Measurements from ENCODE around the gene GIPC1. TPM values are rescaled to one million over a fixed set of nuclear protein-coding genes. Genes with fewer than 3 reads are reported as not detected.

Gene GIPC1
- total and polyA plus RNA-seq, 12 donors, result 41.6 to 84.1 (median 46.6) TPM

DNA sequence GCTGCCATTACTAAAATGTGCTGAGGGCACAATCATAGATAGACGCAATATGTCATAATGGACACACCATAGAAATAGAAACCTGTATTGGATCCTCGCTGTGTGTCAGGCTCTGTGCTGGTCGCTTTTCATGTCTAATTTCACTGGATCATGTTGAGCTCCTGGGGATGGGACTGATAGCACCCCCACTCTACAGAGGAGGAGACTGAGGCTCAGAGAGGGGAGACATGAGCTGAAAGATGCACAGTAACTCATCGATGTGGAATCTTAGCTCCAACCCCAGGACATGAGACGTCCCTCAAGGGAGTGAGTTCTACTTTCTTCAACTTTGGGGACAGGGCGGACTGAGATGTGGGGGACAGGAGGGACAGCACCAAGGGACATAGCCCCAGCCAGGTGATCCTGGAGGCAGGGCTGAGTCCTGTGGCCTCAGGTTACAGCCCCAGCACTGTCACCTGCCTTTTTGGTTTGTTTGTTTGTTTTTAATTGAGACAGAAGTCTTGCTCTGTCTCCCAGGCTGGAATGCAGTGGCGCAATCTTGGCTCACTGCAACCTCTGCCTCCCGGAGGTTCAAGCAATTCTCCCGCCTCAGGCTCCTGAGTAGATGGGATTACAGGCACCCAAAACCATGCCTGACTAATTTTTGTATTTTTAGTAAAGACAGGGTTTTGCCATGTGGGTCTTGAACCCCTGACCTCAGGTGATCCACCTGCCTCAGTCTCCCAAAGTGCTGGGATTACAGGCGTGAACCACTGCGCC, 6.6 kb upstream of the GIPC1 start:
- H3K36me3 ChIP-seq, result no peaks in the 10 kb centered on the region
- peaks cover 0 to 13% (median 2%) of the 10 kb centered on the region in 9 donors for H3K4me1 ChIP-seq
- DNase-seq, result no peak
- H3K27me3 ChIP-seq, result peaks cover 0 to 4% (median 0%) of the 10 kb centered on the region in 7 donors
- no peak overlapping the region for H3K4me3 ChIP-seq
- H3K9me3 ChIP-seq, result no peaks in the 10 kb centered on the region
- TF ChIP-seq, protein P1, sequence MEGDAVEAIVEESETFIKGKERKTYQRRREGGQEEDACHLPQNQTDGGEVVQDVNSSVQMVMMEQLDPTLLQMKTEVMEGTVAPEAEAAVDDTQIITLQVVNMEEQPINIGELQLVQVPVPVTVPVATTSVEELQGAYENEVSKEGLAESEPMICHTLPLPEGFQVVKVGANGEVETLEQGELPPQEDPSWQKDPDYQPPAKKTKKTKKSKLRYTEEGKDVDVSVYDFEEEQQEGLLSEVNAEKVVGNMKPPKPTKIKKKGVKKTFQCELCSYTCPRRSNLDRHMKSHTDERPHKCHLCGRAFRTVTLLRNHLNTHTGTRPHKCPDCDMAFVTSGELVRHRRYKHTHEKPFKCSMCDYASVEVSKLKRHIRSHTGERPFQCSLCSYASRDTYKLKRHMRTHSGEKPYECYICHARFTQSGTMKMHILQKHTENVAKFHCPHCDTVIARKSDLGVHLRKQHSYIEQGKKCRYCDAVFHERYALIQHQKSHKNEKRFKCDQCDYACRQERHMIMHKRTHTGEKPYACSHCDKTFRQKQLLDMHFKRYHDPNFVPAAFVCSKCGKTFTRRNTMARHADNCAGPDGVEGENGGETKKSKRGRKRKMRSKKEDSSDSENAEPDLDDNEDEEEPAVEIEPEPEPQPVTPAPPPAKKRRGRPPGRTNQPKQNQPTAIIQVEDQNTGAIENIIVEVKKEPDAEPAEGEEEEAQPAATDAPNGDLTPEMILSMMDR (IDR thresholded peaks at IDR 0.05), result no peak
- ATAC-seq, result no peak
- H3K27ac ChIP-seq, result no peak overlapping the region
- intact Hi-C loops (cut with DNase I), result no loop called here
- WGBS, 2 donors, result 81 to 82% methylated on average over 11 of the region's 11 CpGs

DNA sequence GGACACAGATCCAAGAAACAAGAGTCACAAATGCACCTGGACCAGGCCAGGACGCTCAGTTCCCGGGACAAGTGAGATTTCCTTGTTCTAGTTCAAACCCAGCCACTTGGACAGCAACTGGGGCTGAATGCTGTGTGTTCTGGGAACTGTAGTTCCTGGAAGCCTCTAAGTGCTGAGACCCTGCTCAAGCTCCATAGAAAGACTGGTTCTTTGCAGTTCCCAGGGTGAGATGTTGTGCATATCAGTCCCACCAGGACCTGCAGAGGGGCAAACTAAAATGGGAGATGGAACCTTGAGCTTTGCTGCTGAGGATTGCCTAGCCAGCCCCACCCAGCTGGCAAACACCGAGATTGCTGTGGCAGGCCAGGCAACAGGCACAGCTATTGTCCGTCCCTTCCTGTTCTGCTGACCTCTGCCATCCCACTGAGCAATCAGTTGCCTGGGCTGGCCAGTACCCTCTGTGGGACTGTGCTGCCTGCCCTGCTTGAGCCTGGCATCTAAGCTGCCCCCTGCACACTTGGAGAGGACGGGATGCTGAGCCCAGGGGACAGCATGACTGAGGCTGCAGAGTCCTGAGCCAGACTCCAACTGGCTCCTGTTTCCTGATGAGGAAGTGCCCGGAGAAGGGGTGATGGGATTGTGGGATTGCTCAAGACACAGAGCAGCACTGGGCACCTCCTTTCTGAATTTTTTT, 1.4 kb upstream of the GIPC1 start:
- peak overlapping the region in 7 of 10 donors; percentile 20 to 81 (median 79) for H3K27ac ChIP-seq
- ATAC-seq (peak in 1 of 8 donors; percentile 2), DNase-seq (peak in 1 of 2 donors; percentile 22)
- H3K36me3 ChIP-seq, result peaks cover 0 to 8% (median 0%) of the 10 kb centered on the region in 9 donors
- H3K27me3 ChIP-seq, result no peaks in the 10 kb centered on the region
- intact Hi-C loops (cut with DNase I), result loop anchor here in 1 of 10 donors (2.0 kb wide), 1 partner anchor 19 kb away; no protein-coding TSS in a partner anchor
- WGBS, 2 donors, result 38 to 60% methylated on average over 6 of the region's 6 CpGs
- TF ChIP-seq, protein P1 (IDR thresholded peaks at IDR 0.05), result no peak
- H3K9me3 ChIP-seq, result no peaks in the 10 kb centered on the region
- H3K4me3 ChIP-seq, result no peak overlapping the region
- peaks cover 3 to 36% (median 27%) of the 10 kb centered on the region in 9 donors for H3K4me1 ChIP-seq

DNA sequence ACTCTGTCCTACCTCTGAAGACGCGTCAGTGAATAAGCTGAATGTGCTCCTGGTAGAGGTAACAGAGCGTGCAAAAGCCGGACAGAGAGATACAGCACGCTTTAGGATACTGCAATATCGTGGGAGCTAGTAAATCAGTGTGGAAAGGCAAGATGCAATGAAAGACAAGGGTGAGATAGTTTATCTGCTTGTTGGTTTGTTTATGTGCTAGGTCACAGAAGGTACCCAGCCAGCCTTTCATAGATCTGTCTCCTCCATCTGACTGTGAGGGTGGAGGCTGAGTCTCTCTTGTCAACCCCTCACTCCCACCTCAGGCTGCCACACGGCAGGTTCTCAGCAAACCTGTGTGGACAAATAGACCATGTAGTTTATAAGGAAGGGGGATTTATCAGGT, 904 bp upstream of the GIPC1 start:
- DNase-seq (no peak), ATAC-seq (no peak)
- no peaks in the 10 kb centered on the region for H3K27me3 ChIP-seq
- peak overlapping the region in 9 of 10 donors; percentile 36 to 81 (median 79) for H3K27ac ChIP-seq
- H3K36me3 ChIP-seq, result peaks cover 0 to 13% (median under 1%) of the 10 kb centered on the region in 9 donors
- H3K4me3 ChIP-seq, result peak overlapping the region in 9 of 10 donors; percentile 20 to 93 (median 82)
- no peaks in the 10 kb centered on the region for H3K9me3 ChIP-seq
- 28 to 35% methylated on average over 7 of the region's 7 CpGs for WGBS, 2 donors
- TF ChIP-seq, protein P1 (IDR thresholded peaks at IDR 0.05), result no peak
- intact Hi-C loops (cut with DNase I), result loop anchor here in 2 of 10 donors (1.0 to 2.0 kb wide), 2 partner anchors 20 to 21 kb away; partner anchors contain the start of gene DNAJB1 (in 1 of the 2)
- peaks cover 3 to 36% (median 27%) of the 10 kb centered on the region in 9 donors for H3K4me1 ChIP-seq

DNA sequence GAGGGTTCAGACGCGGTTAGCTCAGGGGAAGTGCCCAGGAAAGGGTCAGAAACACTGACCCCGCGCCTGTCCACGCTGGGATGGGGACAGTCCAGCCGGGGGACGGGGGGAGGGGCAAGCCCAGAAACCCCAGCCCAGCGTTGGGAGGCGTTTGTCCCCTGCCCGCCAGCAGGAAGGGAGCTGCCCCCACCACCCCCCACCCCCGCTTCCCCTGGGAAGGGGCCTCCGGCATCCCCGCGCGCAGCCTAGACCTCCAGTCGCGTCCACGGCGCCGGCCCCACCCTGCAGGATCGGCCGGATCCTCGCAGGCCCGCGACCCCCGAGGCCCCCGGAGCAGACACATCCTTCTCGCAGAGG, 277 bp downstream of the GIPC1 start:
- peaks cover 3 to 36% (median 27%) of the 10 kb centered on the region in 9 donors for H3K4me1 ChIP-seq
- H3K4me3 ChIP-seq, result peak overlapping the region; percentile 72 to 93 (median 82)
- H3K9me3 ChIP-seq, result no peaks in the 10 kb centered on the region
- DNase-seq, result no peak
- peak in 5 of 8 donors; percentile 1 to 6 (median 2) for ATAC-seq
- peaks cover 0 to 24% (median 10%) of the 10 kb centered on the region in 9 donors for H3K36me3 ChIP-seq
- 0 to 1% methylated on average over 21 to 28 of the region's 28 CpGs for WGBS, 2 donors
- TF ChIP-seq, protein P1 (IDR thresholded peaks at IDR 0.05), result no peak
- no peaks in the 10 kb centered on the region for H3K27me3 ChIP-seq
- H3K27ac ChIP-seq, result peak overlapping the region in 9 of 10 donors; percentile 63 to 81 (median 79)
- intact Hi-C loops (cut with DNase I), result loop anchor here in 2 of 10 donors (1.0 to 2.0 kb wide), 2 partner anchors 21 to 23 kb away; partner anchors contain the start of gene DNAJB1 (in 1 of the 2)
